K562 (cell line): ENCODE data around the gene SDC3. TPM values are rescaled to one million over a fixed set of nuclear protein-coding genes. Genes with fewer than 3 reads are reported as not detected.
A peak's percentile ranks its signal among the peaks of the same experiment; 100 is the strongest.

ENCODE experiments used
- BACH1 ChIP-seq: fragments of 200-800 bp; sonication (Bioruptor generic); IDR thresholded peaks from 2 replicates; pipeline ENCODE4 v1.6.1; 2016; ENCODE audit warnings: missing genetic modification characterization, missing compliant biosample characterization
- CBFA2T2 ChIP-seq: fragments of 450-650 bp; conservative IDR thresholded peaks from 2 replicates; pipeline ENCODE4 v1.6.1; 2017; ENCODE audit warnings: mild to moderate bottlenecking
- CEBPB ChIP-seq: fragments of 450-650 bp; IDR thresholded peaks from 2 replicates; pipeline ENCODE4 v1.6.1; 2016; ENCODE audit warnings: missing genetic modification characterization, missing compliant biosample characterization
- CTBP1 ChIP-seq: fragments of 450-650 bp; IDR thresholded peaks from 2 replicates; pipeline ENCODE4 v1.6.1; 2016; ENCODE audit warnings: borderline replicate concordance
- DACH1 ChIP-seq: fragments of 450-650 bp; IDR thresholded peaks from 2 replicates; pipeline ENCODE4 v1.6.1; 2018; ENCODE audit not compliant: partially characterized antibody
- DMBX1 ChIP-seq: fragments of 250-450 bp; sonication (Bioruptor Pico); IDR thresholded peaks from 2 replicates; pipeline ENCODE4 v1.8.0; 2022; ENCODE audit warnings: inconsistent platforms, mild to moderate bottlenecking, moderate library complexity, borderline replicate concordance
- ELF4 ChIP-seq: fragments of 450-650 bp; formaldehyde crosslinking; IDR thresholded peaks from 2 replicates; pipeline ENCODE4 v1.4.0; 2022; ENCODE audit warnings: missing genetic modification characterization
- HDAC8 ChIP-seq: fragments of 450-650 bp; IDR thresholded peaks from 2 replicates; pipeline ENCODE4 v1.6.1; 2016; ENCODE audit warnings: mild to moderate bottlenecking, missing genetic modification characterization, moderate library complexity, missing compliant biosample characterization
- JUND ChIP-seq, 2 experiments: IDR thresholded peaks; 2 replicates in 1 of 2; 3 replicates in 1 of 2; pipeline ENCODE4 v1.6.1; 2011; ENCODE audit warnings: borderline replicate concordance in 2 of 2, low read depth in 2 of 2, low read length in 2 of 2, improper control_type of control experiment in 1 of 2, missing biosample characterization in 1 of 2, missing genetic modification characterization in 1 of 2, missing genetic modification reagents in 1 of 2
- MAFK ChIP-seq: IDR thresholded peaks from 2 replicates; pipeline ENCODE4 v1.6.1; 2011; ENCODE audit warnings: low read length, improper control_type of control experiment
- NR2F6 ChIP-seq: fragments of 450-650 bp; formaldehyde crosslinking; IDR thresholded peaks from 2 replicates; pipeline ENCODE4 v1.4.0; 2020; ENCODE audit warnings: mild to moderate bottlenecking
- PCBP2 ChIP-seq: fragments of 200-400 bp; formaldehyde crosslinking; IDR thresholded peaks from 2 replicates; pipeline ENCODE4 v1.6.1; 2018; ENCODE audit warnings: low read length, low read depth, mild to moderate bottlenecking, moderate library complexity; ENCODE audit not compliant: poor library complexity, severe bottlenecking
- PRPF4 ChIP-seq: fragments of 200-400 bp; formaldehyde crosslinking; IDR thresholded peaks from one replicate; pipeline ENCODE4 v1.6.1; 2017; ENCODE audit warnings: low read length, low read depth, mild to moderate bottlenecking; ENCODE audit not compliant: insufficient read depth, poor library complexity, severe bottlenecking
- PTRF ChIP-seq: fragments of 450-650 bp; IDR thresholded peaks from 2 replicates; pipeline ENCODE4 v1.6.1; 2016; ENCODE audit warnings: mild to moderate bottlenecking, missing genetic modification characterization, missing compliant biosample characterization
- SMARCE1 ChIP-seq: fragments of 450-650 bp; IDR thresholded peaks from 2 replicates; pipeline ENCODE4 v1.7.1; 2016; ENCODE audit warnings: mild to moderate bottlenecking
- TFAP4 ChIP-seq: sonication (generic); formaldehyde crosslinking; IDR thresholded peaks from 2 replicates; pipeline ENCODE4 v1.8.0; 2022; ENCODE audit warnings: missing genetic modification reagents, mild to moderate bottlenecking, moderate library complexity, borderline replicate concordance
- ZEB2 ChIP-seq: fragments of 450-650 bp; IDR thresholded peaks from 2 replicates; pipeline ENCODE4 v1.6.1; 2016
- ZNF655 ChIP-seq: fragments of 250-450 bp; sonication (Bioruptor Pico); IDR thresholded peaks from 2 replicates; pipeline ENCODE4 v1.5.0; 2021
- ZNF696 ChIP-seq: fragments of 250-450 bp; sonication (Bioruptor Pico); conservative IDR thresholded peaks from 2 replicates; pipeline ENCODE4 v1.4.0; 2020; ENCODE audit warnings: mild to moderate bottlenecking, moderate library complexity
- ZSCAN29 ChIP-seq: fragments of 450-650 bp; IDR thresholded peaks from 2 replicates; pipeline ENCODE4 v1.6.1; 2017
- polyA plus RNA-seq, 8 experiments: library from polyadenylated mRNA; depleted of rRNA in 4 of 8; stranded (reverse) in 5 of 8; unstranded in 3 of 8; fragments of >200 nt; fragmentation: Nextera tagmentation in 2 of 8; fragmentation: Illumina TruSeq in 1 of 8; extraction: Ambion mirVana in 2 of 8; extraction: Trizol in 1 of 8; gene quantifications; 2 replicates each; pipeline versions ENCODE4 v1.2.1 to v1.2.3, GENCODE V29; 2011 to 2014; ENCODE audit warnings: inconsistent platforms in 1 of 8, missing spikeins in 1 of 8
- total RNA-seq, 7 experiments: library from RNA; depleted of rRNA in 6 of 7; stranded (reverse); fragments of >200 nt in 6 of 7; fragmentation: Illumina TruSeq in 2 of 7; extraction: Trizol in 2 of 7; gene quantifications; 2 replicates each; pipeline versions ENCODE4 v1.2.1 to v1.2.3, GENCODE V29; 2011 to 2021; ENCODE audit warnings: low replicate concordance in 1 of 7

SDC3 gene
- total and polyA plus RNA-seq, 9 of the 15 experiments (the other 6 are each of a cell fraction or from before 2014, with no cell fraction given) = 0.38 to 44.1 (median 12.1) TPM

GRCh38 chr1:30872033-30872947 is 36.3 kb downstream of the SDC3 start (continued):
- peak; percentile 87 for TF ChIP-seq CEBPB (tag)
- peak; percentile 98 for TF ChIP-seq DMBX1 (CRISPR knock-in tag)
- TF ChIP-seq ELF4 (CRISPR knock-in tag) = peak; percentile 97
- peak; percentile 66 for TF ChIP-seq MAFK
- 0 out of 2 replicates have a peak, but pooled peaks have one; percentile 76 for TF ChIP-seq ZNF696
- TF ChIP-seq PCBP2 = no peak
- TF ChIP-seq BACH1 (tag) = peak; percentile 97
- TF ChIP-seq NR2F6 = peak; percentile 93; the same call in 1 of the 2 replicates
- peak; percentile 93 for TF ChIP-seq PTRF (tag)
- TF ChIP-seq SMARCE1 = peak; percentile 70
- no peak for TF ChIP-seq DACH1
- peak; percentile 90 for TF ChIP-seq JUND (IDR thresholded peaks at IDR 0.05; ENCODE audit: borderline replicate concordance, low read depth, low read length)
- peak; percentile 95; the same call in 2 of the 3 replicates for TF ChIP-seq JUND (tag; IDR thresholded peaks at IDR 0.05; ENCODE audit: borderline replicate concordance, low read depth, low read length)
- TF ChIP-seq ZSCAN29 = no peak
- TF ChIP-seq CBFA2T2 = peak; percentile 83
- TF ChIP-seq HDAC8 (tag) = peak; percentile 99
- no peak for TF ChIP-seq PRPF4
- TF ChIP-seq TFAP4 (CRISPR knock-in tag) = peak; percentile 53; the same call in 1 of the 2 replicates
- TF ChIP-seq ZEB2 = peak; percentile 57; the same call in 1 of the 2 replicates
- peak; percentile 89 for TF ChIP-seq CTBP1
- TF ChIP-seq ZNF655 = 0 out of 2 replicates have a peak, but pooled peaks have one; percentile 81
